HG03558 (cell line): ENCODE measurements around the gene SYT9.

ENCODE experiments used
- ATAC-seq: cut with Tn5 transposase; IDR thresholded peaks from one replicate; pipeline ENCODE4 v1.9.1; 2021; ENCODE audit warnings: moderate number of reproducible peaks; ENCODE audit not compliant: unreplicated experiment; ENCODE audit errors: extremely low read depth

SYT9 gene

DNA sequence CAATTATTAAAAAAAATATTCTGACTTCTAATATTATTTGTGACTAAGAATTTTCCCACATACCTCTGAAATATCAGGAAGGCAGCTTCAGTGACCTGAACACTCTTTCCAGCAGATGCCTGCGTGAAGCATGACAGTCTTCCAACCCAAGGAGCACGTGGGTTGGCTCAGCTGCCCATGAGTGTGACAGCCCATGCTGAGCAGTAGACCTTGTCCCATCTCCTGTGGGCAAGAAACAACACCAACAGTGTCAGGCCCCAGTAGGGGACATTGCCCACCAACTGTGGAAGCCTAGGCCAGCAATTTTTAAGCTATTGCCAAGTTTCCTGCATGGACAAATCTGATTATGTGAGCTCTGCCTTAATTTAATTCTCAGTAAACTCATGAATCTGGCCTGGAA, 167.2 kb downstream of the SYT9 start:
- no peak for ATAC-seq

DNA sequence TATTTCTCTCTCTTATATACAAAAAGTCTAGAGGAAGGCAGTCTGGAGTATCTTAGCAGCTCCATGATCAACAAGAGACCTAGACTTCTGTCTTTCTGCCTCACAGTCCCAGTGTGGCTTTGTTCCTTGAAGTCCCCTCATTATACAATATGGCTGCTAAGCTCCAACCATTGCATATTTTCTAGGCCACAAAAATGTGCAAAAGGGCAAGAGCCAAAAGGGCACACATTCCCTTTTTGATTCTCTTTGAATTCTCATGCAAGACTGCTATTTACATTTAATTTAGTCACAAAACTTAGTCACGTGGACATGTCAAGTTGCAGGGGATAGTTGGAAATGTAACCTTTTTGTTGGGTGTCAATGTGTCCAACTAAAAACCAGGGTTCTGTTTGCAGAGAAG, 169.4 kb downstream of the SYT9 start:
- no peak for ATAC-seq

DNA sequence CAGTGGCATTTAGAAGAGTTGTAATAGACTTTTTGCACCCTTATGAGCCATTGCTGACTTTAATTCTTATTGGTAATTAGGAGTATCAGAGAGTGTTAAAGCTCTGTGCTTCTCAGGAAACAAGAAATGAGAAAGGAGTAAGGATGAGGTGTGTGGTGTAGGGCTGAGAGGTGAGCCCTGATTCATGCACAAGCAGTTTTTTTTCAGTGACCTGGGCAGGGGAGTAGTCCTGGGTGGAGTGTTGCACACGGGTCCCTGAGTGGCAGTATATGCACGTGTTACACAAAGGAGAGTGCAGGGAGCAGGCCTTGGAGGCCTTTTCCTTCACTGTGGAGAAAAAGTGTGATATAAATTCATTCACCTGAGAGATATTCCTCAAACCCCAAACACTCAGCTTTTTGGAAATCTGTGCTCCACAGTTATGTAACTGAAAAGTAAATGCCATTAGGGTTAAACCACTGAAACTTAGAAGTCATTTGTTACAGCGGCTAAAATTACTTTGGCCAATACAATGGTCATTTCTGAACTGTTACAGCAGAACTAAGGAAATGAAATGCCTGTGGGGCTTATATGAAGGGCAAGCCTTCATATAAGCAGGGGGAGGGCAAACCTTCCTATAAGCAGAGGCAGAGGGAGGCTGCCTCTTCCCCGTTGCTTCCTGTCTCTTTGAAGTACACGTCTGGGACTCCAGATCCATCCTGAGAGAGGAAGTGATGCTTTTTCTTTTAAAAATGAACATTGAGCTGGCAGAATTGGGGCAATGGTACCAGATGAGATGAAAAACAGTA, 171.0 kb downstream of the SYT9 start:
- no peak for ATAC-seq

DNA sequence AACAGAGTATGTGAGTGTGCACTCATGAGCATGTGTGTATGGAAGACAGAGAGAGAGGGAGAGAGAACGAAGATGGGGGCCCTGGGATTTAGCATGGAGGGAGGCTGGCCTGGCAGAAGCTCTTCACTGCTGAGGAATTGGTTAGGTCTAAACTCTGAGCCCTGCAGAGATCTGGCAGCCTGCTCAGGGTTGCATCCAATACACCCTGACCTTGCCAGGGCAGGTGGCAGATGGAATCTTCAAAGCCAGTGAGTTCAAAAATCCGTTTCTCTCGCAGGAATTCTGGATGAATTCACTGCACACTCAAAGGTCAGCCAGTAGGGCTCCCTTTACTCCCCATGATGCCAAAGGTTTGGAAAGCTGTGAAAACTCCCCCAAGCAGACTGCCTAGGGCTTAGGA, 172.2 kb downstream of the SYT9 start:
- ATAC-seq = no peak

DNA sequence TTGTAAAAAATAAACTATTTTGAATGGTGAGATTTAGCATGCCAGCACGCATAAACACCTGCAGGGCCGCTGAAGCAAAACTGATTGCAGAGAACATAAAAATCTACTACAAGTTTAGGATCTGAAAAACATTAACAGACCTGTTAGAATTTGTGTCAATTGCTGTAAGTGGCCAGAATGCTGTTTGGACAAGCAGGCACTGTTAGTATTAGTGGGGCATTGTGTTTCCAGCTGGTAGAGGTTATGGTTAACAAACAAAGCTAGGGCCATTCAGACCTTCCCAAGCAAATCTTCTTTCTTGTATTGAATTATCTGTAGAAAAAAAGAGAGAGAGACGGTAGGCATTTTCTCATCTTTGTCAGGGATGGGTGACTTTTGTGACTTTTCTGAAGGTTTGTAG, 176.0 kb downstream of the SYT9 start:
- ATAC-seq = no peak

DNA sequence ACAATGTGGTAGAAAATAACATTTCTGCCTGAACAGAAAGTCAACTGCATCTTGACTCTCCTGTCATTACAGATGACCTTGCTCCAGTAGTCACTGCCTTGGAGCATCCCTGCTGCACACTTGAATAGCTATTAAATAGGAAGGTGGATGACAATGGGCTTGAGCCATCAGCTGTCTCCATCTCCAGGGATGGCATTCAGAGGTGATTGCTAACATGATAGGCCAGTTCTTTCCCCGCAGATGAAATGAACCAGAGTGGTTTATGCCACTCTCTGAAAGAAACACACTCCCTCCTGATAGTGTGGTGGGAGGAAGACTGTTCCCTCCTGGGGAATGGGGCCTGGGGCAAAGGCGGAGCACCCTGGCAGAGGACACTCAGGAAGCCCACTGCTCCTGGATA, 176.5 kb downstream of the SYT9 start:
- ATAC-seq = no peak

DNA sequence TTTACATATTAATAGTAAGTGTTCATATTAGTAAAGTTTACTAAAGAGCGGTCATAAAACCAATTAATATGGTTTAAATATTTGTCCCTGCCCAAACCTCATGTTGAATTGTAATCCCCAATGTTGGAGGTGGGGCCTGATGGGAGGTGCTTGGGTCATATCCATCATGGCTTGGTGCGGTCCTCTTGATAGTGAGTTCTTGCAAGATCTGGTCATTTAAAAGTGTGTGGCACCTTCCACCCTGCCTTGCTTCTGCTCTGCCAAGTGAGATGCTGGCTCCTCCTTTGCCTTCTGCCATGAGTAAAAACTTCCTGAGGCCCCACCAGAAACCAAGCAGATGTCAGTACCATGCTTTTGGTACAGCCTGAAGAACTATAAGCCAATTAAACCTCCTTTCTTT, 178.8 kb downstream of the SYT9 start:
- no peak for ATAC-seq

DNA sequence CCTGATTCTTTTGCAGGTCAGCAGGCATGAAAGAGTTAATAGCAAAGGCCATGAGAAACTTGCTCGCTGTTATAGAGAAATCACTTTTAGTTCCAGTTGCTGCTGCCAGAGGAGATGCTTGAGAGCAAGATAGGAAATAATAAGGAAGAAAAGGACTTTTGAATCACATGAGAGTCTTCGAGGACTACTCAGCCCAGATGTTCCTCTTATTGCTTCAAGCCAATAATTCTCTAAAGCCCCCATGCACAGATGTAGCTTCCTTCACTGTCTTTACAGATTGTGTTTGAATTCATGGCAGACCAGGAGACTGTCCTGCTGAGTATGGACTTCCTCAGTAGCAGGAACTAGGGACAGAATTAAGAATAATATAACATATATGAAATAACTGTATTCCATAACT, 183.5 kb downstream of the SYT9 start:
- no peak for ATAC-seq

DNA sequence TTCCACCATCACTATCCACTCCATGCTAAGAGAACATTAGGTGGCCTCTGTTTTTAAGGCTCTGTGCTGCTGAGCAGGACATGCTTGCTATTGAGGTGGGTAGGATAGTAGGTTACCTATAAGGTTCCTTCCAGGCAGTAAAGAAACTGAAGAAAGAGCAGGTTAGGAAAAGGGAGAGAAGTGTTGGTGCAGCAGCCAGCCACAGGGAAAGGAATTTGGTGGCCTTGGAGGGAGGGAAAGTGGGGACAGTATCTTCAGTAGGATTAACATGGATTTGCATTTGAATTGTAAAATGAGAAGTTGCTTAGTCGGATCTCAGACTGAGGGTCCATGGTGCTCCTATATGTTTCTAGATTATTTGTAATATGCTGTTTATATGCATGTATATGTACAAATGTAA, 184.4 kb downstream of the SYT9 start:
- ATAC-seq = no peak

DNA sequence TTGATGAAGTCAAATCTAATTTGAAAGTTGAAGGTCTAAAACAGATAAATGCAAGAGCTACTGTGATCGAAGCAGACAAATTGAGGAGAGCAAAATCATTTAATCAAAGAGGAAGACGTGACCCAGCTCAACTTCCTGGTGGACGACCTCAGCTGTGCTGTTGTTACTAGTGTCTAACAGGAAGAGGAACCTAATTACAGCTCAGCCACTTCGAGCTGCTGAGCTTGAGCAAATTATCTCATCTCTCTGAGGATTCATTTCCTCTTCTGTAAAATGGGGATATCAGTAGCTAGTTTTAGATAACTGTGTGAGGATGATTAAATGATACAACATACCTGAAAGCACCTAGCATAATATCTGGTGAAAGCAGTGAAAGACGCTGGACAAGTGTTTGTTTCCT, 185.0 kb downstream of the SYT9 start:
- ATAC-seq = no peak

DNA sequence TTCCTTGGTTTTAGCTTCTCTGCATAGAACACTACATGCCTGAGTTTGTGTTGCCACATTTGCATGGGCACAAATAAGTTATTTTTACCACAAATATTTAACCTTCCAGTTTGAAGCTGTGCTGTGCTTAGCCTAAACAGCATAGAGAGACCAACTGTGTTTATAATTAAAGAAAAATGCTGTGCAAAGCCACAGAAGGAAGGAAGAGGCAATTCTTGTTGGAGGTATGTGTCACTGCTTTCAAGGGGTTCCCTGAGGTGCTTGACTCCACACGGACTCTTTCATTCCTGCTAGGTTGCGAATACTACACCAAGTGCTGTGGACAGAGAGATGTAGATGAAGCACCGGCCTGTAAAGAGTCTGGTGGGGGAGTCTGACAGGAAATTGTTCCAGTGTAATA, 186.0 kb downstream of the SYT9 start:
- no peak for ATAC-seq

DNA sequence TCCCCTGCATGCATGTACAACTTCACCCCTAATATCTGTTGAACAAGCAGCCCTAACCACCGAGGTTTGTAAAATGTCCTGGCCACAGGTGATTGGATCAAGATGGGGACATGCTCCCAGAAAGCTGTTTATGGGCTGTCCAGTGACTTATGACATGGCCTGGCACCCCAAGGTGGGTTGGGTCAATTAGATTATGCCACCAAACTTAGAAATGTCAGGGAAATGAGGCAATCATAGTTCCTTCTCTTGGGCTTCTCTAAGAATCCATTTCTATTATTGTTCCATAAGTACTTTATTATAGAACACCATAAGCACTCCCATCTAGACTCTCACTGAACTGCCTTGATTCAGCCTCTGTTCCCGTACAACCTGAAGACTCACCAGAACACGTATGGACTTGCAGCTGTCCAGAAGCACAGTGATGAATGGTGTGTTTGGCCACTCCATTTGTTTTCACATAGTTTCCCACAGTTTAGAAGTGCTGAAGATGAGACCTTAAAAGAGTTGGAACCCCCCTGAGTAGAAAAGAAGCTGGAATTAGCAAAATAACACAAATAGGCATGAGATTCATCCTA, 188.1 kb downstream of the SYT9 start:
- ATAC-seq = no peak

DNA sequence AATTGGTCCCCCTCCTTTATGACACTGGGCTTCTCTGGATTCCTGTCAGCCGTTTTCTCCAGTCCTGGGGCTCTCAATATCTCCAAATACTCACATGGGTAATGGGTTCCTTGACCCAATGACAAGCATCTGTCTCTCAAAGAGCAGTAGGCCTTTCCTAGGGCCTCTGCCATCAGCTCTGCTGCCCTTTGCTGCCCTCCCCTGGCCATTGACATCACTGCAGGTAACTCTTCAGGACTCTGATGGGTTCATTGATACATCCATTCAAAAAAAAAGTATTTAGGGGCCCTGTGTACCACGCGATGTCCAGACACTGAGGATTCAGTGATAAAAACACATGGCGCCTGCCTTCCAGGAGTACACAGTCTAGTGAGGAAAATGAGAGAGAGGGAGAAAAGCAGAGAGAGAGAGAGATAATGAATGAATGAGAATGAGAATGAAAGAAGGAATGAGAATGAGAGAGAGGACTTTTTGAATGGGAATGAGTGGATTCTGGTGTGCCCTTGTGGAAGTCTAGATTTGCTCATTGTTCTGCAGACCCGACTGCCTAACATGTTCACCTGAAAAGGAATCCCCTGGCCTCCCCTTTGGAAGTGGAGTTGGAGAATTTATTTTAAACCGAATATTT, 191.0 kb downstream of the SYT9 start:
- ATAC-seq = no peak

DNA sequence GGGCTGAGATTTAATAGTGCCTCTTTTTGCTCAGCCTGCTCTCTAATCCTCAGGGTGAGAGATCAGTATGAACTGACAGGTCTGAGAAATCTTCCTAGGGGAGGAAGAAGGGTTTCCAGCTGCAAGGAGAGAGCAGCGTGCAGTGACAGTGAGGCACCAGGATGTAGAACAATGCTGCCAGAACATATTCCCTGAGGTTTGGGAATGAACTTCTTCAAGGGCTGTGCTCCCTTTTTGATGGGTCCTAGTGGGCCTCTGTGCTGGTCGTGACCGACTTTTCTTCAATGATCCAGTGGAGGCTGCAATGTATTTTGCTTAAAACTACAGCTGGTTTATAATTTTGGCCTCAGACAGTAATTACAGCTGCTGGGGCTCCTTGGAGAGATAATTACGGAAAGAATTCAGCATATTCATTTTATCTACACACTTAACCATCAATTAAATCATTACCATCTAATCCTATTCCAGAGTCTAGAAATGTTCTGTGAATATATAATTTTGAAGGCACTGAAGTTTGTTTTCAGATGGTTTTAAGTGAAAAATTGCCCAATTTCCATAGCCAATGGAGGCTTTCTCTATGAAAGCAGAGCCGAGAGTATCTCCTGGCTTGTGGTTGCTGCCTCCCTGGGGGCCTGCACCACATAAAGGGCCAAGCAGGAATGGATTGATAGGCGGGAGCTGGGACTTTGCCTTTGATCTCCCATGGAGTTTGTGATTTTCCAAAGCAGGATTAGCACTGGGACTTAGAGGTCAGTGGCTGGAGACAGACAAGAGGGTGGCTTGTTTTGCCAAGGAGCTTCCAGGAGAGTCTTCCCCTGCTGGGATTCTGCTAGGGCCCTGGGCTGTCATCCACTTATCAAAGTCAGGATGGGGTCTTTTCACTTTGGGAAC, 192.6 kb downstream of the SYT9 start:
- ATAC-seq = no peak

DNA sequence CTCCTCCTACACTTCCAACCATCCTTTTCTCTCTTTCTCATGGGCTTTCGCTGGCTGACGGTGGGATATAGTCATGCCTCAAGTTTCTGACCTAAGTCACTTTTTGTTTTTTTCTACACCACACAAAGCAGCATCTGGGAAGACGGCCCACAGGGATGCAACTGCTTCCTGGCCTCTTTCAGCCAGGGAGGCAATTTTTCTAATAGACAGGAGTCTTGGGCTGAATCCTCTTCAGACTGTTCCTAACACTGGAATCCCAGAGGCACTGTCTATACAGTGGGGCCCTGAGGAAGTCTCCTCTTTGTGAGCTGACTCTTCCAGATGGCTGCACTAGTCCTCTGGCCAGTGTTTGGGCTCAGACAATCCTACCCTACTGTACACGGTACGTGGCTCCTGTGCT, 193.9 kb downstream of the SYT9 start:
- ATAC-seq = no peak

DNA sequence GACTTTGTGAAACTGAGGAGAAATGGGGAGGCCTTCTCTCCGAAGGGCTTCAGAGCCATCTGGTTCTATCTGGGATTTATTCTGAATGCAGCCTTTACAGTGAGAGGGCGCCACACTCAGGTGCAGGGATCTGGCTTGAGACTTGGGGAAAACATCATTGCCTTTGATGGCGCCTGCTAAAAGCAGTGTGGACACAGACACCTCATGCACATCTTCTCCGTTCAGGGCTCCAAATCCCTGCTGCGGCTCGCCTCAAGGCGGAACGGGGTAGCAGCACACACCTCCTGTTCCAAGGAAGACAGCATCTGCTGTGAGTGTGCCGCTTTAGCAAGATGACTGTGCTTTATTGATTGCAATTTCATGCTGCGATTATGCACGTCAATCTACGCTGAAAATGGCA, 196.5 kb downstream of the SYT9 start:
- no peak for ATAC-seq

DNA sequence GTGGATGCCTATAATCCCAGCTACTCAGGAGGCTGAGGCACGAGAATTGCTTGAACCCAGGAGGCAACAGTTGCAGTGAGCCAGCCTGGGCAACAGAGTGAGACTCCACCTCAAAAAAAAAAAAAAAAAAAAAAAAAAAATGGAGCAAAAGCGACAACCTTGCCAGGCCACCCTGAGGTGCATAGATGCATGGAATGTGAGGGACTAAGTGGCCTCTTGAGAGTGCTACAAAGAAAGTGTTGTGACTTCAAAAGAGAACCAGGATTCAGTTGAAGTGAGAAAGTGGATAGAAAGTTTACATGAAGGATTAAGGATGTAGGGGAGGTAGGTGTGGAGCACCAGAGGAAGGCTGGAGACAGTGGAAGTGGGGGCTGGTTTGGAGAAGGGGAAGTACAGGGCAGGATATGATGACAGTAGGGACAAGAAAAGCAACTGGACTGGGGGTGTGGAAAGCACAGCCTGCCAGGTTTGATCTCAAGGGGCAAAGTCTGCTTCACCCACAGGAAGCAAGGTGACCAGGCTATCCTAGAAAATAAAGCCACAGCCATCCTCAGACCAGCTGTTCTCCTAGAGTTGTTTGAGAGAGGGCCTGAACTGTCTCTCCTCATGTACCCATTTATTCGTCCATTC, 197.6 kb downstream of the SYT9 start:
- no peak for ATAC-seq

DNA sequence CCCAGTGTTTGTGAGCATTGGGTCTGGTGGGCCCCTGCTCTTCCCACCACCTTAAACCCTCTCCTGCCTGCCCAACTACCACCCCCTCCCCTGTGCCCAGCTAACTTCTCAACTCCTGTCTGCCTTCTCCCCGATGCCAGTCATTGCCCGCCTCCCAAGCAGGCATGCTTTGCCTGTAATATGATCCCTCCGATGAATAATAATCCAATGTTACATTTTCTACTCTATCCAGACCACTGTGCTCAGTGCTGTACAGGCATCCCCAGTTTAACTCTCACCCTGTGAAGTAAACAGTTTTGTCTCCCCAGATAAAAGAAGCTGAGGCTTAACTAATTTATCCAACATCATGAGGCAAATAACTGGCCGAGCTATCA, 198.1 kb downstream of the SYT9 start:
- no peak for ATAC-seq

DNA sequence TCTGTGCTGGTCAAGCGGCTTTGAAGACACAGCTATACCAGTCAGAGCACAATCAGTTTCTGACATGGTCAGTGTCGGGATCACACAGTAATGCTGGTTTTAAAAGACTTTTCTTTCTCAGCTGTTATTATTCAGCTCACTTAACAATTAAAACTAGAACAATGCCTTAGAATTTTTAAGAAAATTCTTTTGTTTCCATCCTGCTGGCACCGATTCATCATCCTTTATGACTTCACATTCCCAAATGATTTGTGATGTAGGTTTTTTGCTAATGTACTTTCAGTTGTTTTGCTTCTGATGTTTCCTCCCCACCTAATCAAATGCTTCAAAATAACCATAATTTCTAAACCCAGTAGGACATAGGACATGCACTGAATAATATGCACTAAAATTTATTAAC, 199.1 kb downstream of the SYT9 start:
- ATAC-seq = no peak

DNA sequence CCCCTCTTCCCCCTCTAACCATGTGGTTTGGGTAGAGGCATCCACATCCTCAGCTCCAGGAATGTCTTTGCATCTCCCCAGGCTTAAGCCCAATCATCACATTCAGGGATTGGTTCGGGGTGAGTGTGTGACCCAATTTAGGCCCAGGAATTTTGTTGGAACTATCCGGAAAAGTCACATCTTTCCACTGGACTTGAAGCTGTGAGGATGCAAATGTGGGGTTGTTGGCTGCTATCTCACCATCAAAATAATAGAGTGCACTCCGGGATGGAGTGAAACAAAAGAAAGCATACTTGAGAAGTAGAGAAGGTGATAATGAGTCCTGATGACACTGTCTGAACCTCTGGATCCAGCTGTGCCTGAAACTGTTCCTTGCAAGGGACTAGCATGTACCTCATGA, 199.8 kb downstream of the SYT9 start:
- no peak for ATAC-seq
